Pulmonary artery endothelial cell (primary cell): ENCODE data around the gene MRPS25. TPM values are rescaled to one million over a fixed set of nuclear protein-coding genes. Genes with fewer than 3 reads are reported as not detected.
"Not testable (repeated sequence)": the region's sequence is repeated elsewhere in the genome, so short reads cannot be mapped to it uniquely, and the experiment has no call there.

Experiments
- DNase-seq: peaks from one replicate; pipeline ENCODE4 v3.0.0-alpha.2; 2011; ENCODE audit warnings: low read depth, low spot score
- total RNA-seq: library from RNA; depleted of rRNA; stranded (reverse); fragments of >200 nt; gene quantifications from 2 replicates; pipeline ENCODE4 v1.2.3, GENCODE V29; 2014

MRPS25 gene
- total RNA-seq, 1 donor from 2014 or later = 37.1 TPM

DNA sequence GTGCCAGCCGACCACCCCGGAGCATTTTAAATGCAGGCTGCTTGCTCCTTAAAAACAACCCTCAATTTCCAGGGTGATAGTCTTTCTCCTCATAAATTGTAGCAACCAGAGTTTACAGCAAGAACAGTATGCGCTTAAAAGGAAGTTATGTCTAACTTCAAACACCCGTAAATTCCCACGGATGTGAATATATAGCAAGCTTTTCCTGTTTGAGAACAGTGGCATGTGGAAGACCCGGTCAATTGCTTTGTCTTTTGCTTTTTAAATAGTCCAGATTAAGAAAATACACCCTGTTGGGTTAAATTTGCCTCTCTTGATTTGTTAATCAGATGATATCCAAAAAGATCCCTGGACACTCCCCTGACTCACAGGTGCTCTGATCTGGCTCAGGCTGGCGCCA, 20.8 kb downstream of the MRPS25 start:
- DNase-seq = no peak

DNA sequence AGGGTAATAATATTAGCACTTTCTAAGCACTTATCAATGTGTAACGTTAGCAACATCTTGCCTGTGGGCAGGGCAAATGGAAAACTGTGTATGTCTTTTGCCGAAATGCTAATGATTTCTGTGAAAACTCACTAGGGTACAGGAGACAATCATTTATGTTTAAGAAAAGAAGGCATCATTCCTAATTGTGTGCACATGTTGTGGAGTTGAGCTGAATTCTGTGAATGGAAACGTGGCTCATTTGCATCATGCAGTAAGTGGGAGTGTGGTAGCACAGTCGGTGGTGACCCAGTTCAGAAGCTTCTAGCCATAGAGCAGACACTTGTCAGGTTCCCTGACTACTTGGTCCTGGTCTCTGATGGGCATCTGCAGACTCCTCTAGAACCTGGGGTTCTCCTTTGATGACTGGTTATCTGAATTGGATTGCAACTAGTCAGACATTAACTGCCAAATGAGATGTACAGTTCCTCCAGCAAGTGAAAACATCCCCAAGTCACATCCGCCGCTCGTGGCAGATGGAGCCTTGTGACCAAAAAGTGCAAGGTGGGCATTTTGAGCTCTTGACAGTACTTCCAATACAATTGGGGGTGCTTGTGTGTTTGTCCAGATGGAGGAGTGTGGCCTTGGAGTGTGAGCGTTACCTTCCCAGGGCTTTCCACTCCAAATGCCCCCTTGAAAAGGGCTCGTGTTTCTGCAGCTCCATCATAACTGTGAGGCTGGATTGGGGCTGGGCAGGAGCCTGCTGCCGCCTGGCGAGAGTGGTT, 21.5 kb downstream of the MRPS25 start:
- DNase-seq = no peak

DNA sequence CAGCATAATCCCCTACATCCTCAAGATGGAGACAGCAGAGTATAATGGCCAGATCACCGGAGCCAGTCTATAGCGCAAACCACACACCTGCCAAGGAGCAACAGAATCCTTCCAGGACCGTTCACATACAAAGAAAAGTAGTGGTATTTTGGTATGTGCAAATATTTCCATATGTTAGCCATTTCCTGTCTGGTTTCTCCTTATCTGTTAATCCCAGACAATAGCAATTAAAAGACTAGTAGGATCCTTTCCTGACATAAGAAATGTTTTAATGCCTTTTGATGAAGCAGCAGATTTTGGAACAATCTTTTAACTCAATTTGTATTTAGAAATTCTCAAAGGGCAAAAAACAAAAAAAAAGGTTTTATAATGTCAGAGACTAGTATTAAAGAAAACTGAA, 22.2 kb downstream of the MRPS25 start:
- DNase-seq = no peak

DNA sequence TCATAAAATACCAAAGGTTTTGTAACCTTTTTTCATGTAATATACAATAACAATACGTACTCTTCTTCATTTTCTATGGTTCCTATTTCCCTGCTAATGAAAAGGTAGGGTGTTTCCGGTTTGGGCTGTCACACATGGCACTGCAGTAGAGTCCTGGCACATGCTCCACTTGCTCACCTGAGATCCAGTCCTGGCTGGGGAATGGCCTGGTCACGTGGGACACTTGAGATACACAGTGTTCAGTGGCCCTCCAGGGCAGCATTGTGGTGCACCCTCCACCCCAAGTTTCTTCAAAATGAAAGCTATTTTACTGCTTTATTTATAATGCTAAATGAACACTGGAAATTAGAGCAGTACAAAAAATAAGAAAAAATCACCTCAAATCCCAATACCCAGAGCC, 23.2 kb downstream of the MRPS25 start:
- DNase-seq = no peak

DNA sequence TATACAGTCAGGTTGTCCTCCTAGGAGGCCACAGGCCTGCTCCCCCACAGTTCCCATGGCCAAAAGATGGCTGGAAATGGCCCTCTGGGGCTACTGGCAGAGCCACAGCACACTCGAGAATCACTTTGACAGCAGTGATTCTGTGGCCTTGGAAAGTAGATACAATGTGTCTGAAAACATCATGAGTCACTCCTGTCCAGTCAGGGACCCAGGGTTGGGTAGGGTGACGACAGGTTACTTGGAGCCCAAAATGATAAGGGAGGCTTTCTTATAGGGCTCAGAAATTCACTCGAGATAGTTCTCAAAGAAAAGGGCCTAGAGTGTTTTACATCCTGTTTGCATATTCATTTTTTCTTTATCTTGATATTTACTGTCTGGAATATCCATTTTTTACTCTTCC, 24.3 kb downstream of the MRPS25 start:
- DNase-seq = no peak

DNA sequence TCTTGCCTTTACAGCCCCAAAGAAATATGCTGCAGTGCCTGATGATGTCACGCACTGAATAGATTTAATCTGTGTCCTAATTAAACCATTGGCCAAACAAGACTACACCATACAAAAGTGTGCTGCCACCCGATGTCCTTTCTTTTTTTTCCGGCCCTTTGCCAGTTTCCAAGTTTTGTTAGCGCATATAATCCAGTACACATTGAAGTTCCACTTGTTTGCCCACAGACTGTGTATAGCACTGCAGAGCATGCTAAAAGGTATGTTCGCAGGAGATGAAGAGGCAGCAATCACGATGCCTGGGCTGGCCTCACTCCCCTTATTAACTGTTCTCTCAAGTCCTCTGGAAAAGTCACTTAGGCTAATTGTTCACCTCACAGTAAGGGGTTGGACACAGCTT, 26.8 kb downstream of the MRPS25 start:
- no peak for DNase-seq

DNA sequence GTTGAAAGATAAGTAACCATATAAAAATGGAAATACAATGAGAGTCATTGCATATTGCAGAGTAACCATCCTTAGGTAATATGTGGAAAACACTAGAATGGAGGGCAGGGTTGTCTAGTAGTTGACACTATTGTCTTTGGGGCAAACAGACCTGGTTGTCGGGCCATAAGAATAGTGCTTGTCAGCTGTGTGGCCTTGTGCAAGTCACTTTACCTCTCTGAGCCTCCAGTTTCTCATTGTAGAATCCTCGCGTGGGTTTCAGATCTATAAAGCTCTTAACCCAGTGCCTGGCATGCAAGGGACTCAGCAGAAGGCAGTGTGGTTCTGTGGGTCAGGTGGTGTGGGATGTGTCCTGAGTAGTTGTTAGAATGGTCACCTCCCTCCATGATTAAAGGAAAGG, 32.0 kb downstream of the MRPS25 start:
- no peak for DNase-seq

DNA sequence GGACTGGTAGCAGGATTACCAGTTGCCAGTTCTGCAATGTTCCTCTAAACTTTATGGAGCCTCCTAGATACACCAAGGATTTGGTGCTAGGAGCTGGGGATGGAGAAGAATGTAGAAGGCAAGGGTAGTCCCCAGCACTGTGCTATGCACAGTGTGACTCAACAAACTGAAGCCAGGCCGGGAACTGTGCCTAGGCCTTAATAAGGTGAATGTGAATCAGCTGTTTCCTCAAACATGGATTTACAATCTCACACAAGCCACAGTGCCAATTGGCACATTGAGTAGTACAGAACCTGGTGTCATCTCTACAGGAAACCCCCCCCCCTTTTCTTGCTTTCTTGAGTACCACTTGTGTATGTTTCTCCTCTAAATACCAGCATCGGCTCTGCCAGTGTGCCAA, 32.5 kb downstream of the MRPS25 start:
- no peak for DNase-seq

DNA sequence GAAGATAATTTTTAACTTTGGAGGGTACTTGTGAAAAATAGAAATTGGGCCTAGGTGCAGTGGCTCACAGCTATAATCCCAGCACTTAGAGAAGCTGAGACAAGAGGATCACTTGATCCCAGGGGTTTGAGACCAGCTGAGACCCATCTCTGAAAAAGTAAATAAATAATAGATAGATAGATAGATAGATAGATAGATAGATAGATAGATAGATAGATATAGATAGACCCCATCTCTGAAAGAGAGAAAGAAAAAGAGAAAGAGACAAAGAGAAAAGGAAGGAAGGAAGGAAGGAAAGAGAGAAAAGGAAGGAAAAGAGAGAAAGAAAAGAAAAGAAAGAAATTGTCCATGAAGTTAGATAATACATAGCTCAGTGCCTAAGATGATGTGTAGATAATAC, 35.5 kb downstream of the MRPS25 start:
- DNase-seq = no peak

DNA sequence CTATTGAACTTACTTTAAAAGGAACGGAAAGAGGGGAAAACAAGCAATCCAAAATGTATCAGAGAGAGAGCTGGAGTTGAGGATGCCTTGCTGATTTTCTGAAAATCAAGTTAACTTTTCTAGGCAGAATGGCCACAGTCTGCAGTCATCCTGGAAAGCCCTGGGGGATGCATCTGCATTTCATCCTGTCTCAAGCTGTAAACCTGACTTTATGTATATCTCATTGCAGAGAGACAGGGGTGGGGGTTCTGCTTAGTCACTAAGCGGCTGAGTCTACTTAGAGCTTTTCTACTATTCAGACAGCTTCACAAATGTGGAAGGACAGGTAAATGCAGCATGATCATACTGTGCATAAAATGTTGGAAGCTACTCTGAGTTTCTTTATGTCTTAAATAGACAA, 41.4 kb downstream of the MRPS25 start:
- no peak for DNase-seq

DNA sequence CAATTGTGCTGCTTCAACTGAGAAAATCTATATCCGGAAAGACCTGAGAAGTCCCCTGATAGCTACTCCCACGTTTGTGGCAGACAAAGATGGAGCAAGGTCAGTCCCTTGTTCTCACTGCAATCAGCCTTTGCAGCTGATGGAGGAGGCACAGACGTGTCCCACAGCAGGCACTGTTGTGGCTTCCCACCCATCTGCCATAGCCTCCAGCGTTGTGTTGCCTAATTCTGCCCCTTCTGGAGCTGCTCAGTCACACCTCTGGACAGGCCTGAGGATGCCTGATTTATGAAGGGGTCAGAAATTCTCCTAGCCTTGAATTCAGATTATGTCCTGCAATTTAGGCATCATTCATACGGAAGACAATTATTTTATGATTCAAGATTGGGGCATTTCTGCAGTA, 41.9 kb downstream of the MRPS25 start:
- no peak for DNase-seq

DNA sequence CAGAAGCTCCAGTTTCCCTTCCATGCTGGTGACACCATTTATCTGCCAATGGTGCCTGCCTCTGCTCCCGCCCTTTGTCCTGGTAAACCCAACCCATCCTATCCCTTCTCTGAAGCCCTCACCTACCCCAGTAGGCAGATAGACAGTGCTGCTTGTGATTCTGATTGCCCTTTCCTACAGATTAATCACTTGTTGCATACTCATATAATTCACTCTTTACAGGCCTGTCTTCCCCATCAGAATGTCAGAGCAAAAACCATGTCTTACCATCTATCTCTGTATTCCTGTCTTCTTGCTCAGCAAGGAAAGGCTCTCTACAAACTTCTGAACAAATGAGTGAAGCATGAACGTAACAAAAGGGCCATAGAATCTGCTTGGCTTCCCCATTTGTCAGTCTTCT, 47.9 kb downstream of the MRPS25 start:
- DNase-seq = no peak

DNA sequence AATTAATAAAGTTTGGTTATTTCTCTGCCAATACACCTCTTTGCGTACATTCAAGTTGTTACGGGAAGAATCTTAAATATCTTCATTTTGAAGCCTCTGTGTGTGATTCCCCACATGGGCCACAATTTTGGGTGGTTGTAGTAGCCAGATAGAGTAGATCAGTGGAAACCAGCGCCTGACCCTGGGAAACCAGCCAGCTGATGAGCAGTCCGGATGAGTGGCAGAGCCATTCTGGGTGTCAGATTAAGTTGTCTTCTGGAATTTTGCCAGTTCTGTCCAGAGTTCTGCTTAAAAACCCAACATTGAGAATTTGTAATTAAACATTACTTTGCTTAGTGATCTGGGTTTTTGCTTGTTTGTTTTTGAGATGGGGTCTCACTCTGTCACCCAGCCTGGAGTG, 49.7 kb downstream of the MRPS25 start:
- DNase-seq = no peak

DNA sequence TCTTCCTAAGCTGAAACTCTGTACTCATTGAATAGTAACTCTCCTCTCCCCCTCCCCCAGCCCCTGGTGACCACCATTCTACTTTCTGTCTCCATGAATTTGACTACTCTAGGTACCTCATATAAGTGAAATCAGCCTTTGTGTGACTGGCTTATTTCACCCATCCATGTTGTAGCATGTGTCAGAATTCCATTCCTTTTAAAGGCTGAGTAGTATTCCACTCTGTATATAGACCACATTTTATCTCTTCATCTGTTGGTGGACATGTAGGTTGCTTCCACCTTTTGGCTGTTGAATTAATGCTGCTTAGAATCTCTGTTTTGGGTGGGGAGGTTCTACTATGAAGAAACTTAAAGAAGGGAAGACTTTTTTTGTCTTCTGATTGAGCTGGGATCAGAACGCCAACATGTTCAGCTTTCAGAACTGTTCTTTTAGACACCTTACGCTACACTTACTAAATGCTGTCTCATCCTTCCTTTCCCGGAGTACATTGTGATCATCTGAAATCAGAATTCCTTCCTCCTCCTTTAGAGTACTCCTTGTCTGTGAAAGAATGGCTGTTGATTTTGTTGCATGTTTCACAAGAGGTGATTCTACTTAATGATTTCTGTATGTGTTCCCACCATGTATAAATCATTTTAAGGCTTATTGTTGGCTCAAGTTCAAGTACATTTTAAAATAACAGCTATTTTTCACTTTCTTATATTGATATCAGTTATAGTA, 50.3 kb downstream of the MRPS25 start:
- no peak for DNase-seq

DNA sequence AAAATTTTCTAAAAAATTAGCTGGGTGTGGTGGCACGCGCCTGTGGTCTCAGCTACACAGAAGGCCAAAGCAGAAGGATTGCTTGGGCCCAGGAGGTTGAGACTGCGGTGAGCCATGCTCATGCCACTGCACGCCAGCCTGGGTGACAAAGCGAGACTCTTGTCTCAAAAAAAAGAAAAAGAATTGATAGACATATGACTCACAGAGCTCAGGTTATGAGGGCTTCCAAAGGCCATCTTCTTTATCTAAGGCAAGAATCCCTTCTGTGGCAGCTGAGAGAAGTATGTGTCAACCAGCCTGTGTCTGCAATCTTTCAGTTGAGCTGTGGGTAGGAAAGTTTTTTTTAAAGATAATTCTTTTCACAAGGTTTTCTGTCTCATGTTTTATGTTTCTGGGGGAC, 53.9 kb downstream of the MRPS25 start:
- no peak for DNase-seq

DNA sequence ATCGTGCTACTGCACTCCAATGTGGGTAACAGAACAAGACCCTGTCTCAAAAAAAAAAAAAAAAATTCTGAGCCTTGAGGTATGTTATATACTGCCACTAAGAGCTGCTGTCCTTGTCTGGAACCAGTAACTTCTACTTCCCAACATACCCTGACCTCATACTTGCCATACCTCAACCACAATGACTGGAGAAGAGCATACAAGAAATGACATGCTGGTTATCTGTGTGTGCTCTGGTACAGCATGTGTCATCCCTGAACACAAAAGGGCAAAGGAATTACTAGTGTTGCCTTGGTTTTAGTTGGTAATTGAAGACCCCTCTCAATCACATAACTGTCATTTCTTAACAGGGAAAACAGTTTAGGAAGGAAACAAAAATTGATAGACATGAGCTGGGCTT, 54.5 kb downstream of the MRPS25 start:
- DNase-seq = no peak

DNA sequence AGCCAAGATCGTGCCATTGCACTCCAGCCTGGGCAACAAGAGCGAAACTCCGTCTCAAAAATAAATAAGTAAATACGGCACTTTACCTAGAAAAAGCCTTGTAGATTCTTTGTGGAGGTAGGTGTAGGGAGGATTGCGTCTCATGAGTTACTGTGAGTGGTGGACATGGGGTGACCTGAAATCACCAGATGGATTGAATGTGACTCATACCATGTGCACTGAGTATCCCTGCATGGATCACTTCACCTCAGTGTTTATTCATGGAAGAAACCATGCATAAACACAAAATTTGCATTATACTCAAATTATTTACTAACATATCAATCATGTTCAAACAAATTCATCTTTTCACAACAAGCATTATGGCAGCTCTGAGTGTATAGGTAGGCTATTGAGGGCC, 55.9 kb downstream of the MRPS25 start:
- no peak for DNase-seq

DNA sequence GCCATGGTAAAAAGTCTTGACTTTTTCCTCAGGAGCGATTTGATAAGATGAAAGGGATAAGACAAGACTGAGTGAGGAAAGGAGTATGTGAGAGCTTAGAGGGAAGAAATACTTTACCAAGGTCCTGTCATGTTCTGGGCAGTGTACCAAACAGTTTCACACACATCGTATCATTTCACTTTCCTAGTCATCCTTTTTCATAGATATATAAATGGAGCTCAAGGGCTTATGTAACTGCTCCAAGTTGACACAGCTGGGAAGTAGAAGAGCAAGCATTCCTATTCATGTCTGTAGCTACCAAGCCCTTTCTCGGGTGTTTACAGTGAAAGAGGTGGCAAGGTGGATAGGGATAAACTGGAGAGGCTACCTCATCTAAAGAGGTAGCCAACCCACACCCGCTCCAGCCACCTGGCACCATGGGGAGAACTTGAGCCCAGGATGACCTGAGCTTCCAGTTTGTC, 57.4 kb downstream of the MRPS25 start:
- no peak for DNase-seq

DNA sequence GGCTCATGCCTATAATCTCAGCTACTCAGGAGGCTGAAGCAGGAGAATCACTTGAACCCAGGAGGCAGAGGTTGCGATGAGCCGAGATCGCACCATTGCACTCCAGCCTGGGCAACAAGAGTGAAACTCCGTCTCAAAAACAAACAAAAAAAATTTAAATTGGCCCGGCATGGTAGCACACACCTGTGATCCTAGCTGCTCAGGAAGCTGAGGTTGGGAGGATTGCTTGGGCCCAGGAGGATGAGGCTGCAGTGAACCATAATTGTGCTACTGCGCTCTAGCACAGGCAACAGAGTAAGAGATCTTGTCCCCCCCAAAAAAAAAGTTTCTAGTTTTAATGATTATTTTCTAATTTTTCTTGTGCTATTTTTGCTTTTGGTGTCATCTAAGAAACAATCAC, 65.9 kb downstream of the MRPS25 start:
- DNase-seq = not testable (repeated sequence)
